NB4 (cell line): ENCODE results near the gene SSH2.

Experiments used
- CTCF ChIP-seq: IDR thresholded peaks from one replicate; pipeline ENCODE4 v1.5.1; 2012; ENCODE audit warnings: low read depth, low read length
- MAX ChIP-seq: IDR thresholded peaks from 2 replicates; pipeline ENCODE4 v1.6.1; 2011; ENCODE audit warnings: low read depth, low read length
- POLR2A ChIP-seq: IDR thresholded peaks from 2 replicates; pipeline ENCODE4 v1.6.1; 2011; ENCODE audit warnings: mild to moderate bottlenecking; ENCODE audit not compliant: insufficient read length; ENCODE audit errors: extremely low read depth

- no peak for TF ChIP-seq CTCF
- TF ChIP-seq POLR2A, result no peak
- no peak for TF ChIP-seq MAX
Measured at GRCh38 chr17:29862951-29863350, 67.1 kb downstream of the SSH2 start.
